ENCODE data around the gene AMH.

DNA sequence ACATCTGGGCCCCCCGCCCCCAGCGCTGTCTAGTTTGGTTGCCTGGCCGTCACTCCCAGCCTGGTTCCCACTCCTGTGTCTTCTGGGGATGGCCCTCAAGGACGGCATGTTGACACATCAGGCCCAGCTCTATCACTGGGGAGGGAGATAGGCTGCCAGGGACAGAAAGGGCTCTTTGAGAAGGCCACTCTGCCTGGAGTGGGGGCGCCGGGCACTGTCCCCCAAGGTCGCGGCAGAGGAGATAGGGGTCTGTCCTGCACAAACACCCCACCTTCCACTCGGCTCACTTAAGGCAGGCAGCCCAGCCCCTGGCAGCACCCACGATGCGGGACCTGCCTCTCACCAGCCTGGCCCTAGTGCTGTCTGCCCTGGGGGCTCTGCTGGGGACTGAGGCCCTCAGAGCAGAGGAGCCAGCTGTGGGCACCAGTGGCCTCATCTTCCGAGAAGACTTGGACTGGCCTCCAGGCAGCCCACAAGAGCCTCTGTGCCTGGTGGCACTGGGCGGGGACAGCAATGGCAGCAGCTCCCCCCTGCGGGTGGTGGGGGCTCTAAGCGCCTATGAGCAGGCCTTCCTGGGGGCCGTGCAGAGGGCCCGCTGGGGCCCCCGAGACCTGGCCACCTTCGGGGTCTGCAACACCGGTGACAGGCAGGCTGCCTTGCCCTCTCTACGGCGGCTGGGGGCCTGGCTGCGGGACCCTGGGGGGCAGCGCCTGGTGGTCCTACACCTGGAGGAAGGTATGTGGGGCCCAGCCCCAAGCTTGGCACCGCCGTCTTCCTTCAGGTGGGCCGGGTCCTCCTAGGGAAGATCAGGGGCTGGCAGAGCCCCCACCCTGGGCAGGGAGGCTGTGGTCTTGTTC lies at the start of gene AMH:
- TF ChIP-seq, protein P1, sequence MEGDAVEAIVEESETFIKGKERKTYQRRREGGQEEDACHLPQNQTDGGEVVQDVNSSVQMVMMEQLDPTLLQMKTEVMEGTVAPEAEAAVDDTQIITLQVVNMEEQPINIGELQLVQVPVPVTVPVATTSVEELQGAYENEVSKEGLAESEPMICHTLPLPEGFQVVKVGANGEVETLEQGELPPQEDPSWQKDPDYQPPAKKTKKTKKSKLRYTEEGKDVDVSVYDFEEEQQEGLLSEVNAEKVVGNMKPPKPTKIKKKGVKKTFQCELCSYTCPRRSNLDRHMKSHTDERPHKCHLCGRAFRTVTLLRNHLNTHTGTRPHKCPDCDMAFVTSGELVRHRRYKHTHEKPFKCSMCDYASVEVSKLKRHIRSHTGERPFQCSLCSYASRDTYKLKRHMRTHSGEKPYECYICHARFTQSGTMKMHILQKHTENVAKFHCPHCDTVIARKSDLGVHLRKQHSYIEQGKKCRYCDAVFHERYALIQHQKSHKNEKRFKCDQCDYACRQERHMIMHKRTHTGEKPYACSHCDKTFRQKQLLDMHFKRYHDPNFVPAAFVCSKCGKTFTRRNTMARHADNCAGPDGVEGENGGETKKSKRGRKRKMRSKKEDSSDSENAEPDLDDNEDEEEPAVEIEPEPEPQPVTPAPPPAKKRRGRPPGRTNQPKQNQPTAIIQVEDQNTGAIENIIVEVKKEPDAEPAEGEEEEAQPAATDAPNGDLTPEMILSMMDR (conservative IDR thresholded peaks at IDR 0.05; ENCODE audit: low read length), result no peak
- TF ChIP-seq EZH2phosphoT487 (IDR thresholded peaks at IDR 0.05; ENCODE audit: borderline replicate concordance), result no peak

All from Loucy (cell line).